Left hindlimb (tissue), 1 donor: ENCODE results near the gene CLPX.
"Not testable (repeated sequence)": the region's sequence is repeated elsewhere in the genome, so short reads cannot be mapped to it uniquely, and the experiment has no call there.

ENCODE experiments used
- DNase-seq: peaks from one replicate; pipeline ENCODE4 v3.0.0-alpha.2; 2018

Gene CLPX

DNA sequence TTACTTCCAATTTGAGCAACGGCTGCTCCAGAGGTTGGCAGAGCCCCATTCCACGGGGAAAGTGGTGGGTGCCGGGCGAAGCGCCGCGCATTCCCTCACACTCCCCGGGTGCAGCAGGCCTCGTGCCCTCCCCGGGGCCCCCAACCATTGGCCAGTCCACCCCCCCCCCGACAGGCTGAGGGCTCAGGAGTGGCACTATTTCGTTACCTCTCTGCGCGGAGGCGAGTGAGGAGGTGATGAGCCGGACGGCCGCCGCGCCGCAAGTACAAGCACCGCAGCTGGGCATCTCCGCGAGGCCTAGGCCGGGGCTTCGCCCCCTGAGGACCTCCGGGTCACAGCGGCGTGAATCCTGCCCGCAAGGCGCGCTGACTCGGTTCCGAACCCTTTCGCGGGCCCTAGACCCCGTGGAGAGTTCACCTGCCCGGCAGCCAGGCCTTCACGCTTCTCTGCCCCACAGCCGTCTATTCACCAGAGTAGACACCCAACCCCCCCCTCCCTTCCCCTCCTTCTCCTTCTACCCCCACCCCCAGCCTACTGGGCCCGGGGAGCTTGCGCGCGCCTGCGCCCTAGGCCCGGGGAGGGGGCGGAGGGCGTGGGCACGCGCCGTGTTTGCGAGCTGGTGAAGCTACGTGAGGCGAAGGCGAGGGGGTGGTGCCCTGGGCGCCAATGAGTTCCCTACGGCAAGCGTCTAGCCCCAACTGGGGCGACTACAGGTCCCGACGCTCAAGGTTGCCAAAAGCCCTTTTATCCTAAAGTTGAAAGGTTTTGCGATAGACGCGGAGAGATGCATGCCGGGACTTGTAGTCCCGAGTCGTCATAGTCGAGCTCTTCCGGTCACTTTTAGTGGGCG, at the start of gene CLPX:
TSS of gene CLPX (minus strand) at position 475 of the 850 bp plus-strand sequence. CDS start at position 286, 189 bp downstream.
- peak; percentile 95 for DNase-seq

DNA sequence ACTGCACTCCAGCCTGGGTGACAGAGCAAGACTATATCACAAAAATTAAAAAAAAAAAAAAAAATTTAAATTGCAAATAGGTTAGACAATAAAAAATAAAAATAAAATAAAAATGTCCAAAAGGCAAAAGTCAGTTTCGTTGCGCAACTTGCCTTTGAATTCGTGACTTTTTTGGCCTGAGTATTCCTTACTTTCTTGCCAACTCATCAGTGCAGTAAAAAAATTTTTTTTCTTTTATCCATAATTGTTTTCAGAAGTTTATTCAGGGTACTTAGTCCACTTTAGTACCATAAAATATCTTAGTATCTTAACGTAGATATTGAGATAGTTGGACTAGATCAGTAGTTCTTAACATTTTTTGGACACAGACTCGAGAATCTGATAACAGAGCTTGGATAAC, 48.6 kb upstream of the CLPX start:
- DNase-seq: no peak

DNA sequence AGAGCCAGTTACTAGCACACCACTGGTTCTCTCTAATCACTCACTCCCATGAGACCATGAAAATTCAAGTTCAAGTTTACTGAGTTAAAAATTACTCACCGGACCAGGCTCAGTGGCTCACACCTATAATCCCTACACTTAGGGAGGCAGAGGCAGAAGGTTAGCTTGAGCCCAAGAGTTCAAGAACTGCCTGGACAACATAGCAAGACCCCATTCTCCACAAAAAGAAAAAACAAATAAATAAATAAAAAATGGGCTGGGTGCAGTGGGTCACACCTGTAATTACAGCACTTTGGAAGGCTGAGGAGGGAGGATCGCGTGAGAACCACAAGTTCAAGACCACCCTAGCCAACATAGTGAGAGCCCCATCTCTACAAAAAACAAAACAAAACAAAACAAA, 47.4 kb upstream of the CLPX start:
- DNase-seq: no peak

DNA sequence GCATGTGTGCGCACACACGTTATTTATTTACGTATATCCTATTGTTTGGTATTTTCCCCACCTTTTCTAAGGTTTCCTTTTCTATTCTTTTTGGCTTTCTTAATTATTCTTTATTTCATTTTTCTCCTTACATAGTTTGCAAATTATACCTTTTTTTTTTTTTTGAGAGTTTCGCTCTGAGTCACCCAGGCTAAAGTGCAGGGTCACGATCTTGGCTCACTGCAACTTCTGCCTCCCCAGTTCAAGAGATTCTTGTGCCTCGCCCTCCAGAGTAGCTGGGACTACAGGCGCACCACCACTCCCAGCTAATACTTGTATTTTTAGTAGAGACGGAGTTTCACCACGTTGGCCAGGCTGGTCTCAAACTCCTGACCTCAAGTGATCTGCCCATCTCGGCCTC, 46.2 kb upstream of the CLPX start:
- no peak for DNase-seq

DNA sequence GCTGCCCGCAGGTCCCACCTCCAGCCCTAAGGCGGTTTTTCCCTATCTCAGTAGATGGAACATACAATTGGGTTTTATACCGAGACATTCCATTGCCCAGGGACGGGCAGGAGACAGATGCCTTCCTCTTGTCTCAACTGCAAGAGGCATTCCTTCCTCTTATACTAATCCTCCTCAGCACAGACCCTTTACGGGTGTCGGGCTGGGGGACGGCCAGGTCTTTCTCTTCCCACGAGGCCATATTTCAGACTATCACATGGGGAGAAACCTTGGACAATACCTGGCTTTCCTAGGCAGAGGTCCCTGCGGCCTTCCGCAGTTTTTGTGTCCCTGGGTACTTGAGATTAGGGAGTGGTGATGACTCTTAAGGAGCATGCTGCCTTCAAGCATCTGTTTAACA, 41.8 kb upstream of the CLPX start:
- not testable (repeated sequence) for DNase-seq

DNA sequence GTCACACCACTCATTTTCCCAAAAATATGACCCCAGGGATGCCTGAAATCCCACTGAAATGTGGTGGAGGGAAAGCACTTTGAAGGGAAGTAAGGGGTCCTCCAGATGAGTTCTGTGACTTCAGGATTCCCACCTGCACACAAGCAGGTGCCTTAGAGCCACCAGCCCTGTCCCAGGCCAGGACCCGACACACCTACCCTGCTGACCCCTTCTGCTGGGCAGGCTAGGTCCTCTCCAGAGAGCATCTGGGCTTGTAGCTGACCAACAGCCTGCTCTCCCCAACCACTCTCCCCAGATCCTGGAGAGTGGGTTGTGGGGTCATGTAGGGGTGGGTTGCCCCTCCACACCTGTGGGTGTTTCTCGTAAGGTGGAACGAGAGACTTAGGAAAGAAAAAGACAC, 41.1 kb upstream of the CLPX start:
- no peak for DNase-seq

DNA sequence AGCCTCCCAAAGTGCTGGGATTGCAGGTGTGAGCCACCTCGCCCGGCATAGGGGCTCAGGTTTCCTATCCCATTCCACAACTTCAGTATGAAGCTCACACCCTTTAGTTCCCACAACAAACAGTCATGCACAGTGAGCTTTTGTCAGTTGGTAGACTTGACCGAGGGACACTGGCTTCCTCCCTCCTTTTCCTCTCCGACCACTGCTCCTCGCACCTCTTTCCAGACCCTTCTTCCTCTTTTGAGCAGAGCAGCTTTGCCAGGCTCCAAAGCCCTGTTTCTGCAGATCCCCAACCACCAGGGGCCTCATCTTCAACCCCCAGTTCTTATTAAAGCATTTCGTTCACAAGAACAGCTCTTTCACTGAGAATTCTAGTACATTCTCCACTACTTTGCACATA, 38.9 kb upstream of the CLPX start:
- no peak for DNase-seq

DNA sequence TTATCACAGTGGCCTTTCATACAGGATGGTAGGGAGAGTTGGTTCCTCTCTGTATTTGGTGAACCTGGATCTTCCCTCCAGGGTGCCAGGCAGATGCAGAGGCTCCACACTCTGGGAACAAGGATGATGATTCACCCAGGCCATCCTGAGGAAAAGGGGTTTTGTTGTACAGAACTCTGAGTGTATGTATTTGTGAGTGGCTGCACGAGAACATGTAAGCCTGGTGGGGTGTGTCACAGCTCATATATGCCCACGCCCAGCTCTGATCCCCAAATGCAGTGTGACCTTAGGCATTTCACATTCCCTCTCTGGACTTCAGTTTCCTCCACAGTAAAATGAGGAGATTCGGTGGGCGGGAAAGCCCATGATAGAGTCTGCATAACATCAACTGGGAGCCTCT, 37.7 kb upstream of the CLPX start:
- DNase-seq: no peak

DNA sequence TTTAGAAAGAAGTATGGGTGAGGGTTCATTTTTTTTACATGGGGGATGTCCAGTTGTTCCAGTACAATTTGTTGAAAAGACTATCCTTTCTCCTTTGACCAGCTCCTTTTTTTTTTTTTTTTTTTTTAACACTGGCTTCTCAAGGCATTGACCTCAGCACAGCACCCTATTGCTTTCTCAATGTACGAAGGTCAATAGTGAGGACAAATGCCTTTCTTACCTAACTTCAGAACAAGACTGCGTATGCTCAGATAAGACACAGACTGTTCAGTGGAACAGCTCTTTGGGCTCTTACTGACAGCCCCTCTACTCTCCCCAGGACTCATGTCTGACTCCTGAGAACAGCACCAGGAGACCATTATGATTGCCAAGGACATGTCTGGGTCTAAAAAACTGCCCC, 36.6 kb upstream of the CLPX start:
- DNase-seq: no peak

DNA sequence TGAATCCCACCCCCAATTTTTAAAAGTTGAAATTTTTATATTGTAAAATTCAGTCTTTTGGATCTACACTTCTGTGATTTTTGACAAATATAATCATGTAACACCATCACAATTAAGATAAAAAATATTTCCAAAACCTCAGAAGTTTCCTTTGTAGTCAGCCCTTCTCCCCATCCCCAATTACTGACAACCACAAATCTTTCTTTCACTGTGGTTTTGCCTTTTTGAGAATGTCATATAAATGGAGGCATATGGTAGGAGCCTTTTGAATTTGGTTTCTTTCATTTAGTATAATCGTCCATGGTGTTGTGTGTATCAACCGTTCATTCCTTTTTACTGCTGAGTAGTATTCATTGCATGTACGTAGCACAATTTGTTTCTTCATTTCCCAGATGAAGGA, 34.0 kb upstream of the CLPX start:
- no peak for DNase-seq

DNA sequence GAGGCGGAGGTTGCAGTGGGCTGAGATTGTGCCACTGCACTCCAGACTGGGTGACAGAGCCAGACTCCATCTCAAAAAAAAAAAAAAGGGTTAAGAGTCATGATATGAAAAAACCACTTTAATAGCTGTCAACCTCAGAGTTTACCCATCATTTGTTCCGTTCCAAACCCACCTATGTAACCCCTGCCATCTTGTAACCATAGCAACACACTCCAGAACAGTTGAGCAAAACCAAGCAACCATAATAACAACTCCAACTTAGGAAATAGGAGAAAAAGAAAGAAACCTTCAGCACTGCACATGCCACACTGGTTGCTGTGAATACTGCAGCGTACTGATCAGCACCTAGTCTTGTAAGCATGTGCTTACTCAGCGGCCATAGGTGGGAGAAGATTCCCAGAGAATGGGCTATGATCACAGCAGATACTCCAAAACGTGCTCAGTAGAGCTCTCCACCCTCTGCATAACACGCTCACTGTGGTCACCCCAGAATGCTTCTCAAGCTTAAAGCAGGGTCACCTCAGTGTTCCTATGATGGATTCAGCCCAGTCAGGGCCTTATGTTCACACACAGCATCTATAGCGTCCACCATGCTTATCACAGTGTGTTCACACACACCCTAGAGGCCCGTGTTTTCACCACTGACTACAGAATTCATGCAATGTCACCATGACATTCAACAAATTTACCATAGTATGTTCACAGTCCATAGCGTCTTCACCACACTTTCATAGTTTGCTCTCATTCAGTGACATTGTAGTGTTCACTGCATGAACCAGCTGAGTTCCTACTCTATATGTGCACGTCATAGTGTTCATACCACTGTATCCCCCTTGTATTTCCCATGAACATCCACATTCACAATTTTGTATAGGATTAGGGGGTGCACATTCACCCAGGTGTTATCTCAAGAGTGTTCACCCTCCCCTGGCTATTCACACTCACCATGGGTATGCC, 32.7 kb upstream of the CLPX start:
- no peak for DNase-seq

DNA sequence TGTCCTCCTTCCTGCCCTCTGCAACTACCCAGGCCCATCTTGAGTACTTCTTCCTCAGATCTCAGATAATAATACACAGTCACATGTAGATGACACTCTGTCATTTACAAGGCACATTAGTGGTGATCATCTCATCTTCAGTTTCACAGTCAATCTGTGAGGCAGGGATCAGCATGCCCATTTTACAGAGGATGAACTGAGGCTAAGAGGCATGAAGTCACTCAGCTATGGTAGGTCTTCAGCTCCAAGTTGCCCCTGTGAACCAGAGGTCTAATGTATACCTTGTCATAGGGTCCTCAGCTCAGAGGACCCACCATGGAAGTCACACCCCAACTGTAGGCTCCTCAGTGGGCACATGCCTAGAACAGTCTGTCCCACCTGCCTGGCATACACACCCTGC, 30.4 kb upstream of the CLPX start:
- no peak for DNase-seq

DNA sequence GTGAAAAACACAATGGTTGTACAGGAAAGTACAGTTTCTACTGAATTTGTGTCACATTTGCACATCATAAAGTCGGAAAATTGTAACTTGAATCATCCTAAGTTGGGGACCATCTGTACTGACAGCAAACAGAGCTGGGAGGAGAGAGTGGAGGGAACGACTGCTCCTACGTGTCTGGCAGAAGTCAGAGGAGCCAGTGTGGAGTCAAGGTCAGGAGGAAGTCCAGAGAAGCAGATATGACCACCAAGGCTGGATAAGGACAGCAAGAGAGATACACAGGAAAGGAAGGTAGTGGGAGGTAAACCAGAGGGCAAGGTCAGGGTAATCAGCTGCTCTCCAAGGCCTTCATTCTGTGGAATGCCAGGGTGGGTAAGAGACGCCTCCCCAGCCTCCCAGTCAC, 28.9 kb upstream of the CLPX start:
- no peak for DNase-seq

DNA sequence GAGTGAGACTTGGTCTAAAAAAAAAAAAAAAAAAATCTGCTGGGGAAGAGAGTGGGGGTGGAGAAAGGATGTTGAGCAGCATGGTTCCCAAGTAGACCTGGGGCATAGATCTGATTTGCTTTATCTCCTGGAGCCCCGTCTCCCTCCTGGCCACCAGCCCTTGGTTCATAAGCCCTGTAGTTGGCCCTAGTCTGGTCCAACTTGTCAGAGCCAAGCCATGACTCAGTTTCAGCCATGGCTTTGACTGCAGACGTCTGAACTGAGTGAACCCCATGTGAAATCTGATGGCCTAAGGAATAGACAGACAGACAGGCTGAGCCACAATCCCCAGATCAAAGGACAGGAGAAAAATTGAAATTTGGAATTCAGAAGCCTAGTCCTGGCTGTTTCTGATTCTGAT, 28.1 kb upstream of the CLPX start:
- no peak for DNase-seq

DNA sequence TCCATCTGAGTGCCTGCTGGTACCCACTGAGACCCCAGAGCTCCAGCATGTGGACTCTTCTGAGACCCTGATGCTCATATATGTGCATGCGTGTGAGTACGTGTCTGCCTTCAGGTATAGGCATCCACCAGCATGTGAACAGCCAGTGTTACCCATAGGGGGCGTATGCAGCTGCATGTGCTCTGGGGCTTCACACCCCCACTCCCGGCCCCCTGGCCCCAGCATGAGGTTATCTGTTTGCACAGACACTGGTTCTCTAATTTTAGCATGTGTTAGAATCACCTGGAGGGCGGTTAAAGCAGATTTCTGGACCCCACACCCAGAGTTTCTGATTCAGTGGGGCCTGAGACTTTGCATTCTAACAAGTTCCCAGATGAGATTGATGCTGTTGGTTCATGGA, 27.0 kb upstream of the CLPX start:
- DNase-seq: no peak

DNA sequence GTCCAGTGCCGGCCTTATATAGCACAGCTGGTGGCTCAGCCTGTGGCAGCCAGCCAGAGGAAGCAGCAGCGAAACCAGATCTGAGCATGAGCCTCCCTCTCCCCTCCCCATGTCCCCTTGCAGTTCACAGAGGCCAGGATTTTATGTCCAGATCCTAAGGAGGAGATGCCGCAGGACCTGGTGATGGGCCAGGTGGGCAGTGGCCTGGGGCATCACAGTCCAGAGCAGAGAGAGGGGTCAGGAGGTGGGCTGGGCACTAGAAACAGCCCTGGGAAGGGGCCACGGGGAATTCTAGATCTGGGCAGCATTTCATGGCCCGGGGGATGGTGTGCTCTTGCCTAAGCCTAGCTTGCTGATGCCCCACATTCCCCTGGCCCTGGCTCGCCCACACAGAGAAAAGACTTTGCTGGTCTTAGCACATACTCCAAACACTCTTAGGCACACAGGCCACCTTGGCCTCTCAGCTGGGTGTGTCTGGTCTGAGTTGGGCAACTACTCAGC, 26.4 kb upstream of the CLPX start:
- DNase-seq: peak; percentile 82

DNA sequence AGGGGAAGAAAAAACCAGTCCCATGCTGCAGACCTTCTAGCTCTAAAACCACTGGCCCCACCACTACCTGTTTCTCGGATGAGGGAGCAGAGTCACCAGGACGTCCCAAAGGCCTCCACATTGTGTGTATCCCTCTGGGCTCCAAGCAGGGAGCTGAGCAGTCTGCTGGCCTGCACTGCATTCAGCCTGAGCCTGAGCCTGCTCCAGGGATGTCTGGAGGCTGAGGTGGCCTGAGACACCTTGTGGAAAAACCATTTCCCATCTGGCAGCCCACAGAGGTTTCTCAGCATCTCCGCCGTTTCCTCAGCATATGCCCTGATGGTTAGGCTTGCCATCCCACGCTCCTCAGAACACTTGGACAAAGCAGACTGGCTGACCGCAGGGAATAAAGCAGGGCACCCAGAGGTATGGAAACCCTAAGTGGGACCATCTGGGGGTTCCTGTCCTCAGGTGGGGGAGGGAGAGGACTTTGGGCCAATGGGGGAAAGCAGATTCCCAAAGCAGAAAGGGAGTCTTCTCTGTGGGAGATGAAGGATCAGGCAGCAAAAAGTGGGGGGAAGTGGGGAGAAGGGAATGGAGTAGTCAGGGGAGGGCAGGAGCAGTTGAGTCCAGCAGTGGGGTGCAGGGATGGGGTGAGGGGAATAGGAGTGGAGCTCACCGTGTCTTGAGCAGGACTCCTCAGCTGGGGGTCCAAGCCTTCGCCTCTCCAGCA, 25.8 kb upstream of the CLPX start, which contains the start of gene CILP:
TSS of gene CILP (minus strand) at position 704 of the 712 bp plus-strand sequence. CDS start 1,718 bp downstream, outside the sequence.
- DNase-seq: peak; percentile 49

DNA sequence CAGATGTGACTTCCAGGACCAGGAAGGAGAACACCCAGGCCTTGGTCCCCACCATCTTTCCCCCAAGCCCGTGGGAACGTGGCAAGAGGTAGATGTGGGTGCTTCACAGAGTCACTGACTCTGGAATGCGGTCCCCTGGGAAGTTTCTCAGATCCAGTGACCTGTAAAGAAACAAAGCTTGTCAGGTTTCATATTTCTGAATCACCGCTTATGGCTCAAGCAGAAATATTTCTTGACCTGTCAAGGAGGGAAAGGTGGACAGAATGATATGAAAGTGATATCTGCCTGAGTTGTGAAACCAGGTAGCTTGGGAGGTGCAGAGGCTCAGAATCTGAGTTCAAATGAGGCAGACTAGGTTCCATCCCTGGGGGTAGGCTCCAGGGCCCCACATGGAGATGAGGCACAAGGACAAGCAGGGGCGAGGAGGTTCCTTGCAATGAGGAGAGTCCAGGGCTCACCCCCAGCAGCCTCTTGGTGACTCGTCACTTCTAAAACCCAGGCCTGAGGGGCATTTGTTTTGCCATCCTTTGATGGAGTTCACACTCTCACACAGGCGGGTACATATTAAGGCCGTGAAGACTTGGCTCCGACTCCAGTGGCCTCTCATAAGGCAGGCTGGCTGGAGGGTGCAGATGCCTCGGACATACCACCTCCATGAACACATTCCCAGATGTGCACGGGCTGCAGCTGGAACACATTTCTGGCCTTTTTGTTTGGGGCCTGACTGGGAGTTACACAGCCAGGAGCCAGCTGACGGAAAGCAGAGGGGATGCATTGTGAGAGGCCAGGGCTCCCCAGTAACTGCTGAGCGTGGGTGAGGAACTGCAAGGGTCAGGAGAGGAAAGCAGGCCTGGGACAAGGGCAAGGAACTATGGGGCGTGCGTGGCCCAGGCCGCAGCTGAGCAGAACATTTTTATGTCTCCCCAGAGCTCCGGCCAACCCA, 24.8 kb upstream of the CLPX start:
- peak; percentile 72 for DNase-seq

DNA sequence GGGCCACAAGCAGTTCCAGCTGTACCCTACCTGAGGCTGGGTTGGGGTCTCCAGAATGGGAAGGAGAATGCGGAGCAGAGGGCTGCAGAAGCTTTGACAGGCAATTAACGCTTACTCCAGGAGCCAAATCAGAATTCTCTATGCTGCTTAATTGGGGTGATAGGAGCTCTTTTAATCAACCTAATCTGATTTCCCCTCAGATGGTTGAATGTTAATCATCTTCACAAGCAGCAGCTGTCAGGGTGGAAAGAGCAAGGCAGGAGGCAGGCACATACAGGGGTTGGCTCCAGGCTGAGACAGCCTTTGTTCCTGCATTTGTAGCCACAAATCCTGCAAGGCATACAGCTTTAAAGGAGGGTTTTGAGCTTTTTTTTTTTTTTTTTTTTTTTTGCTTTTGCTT, 23.5 kb upstream of the CLPX start:
- no peak for DNase-seq

DNA sequence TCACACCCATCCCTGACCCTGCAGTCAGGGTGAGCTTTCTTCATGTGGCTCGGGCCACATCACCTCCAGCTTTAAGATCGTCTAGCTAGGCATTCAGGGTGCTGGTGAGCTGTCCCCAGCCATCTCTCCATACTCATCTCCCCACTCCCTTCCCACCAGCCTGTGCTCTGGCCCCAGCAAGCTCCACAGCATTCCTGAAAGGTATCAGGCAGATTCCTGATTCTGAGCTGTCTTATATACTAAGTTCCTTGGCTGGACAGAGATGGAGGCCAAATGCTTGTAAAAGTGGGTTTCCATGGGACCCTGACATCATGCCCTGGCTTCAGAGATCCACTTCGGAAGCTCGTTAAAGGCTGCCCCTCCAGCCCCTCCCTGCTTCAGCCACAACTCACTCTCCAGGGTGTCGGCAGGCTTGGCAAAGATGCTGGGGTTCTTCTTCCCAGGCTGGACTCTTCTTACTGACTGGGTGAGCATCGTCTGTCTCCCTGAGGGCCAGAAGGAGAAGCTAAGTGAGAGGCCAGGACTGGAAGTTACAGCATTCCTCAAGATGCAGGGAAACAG, 22.2 kb upstream of the CLPX start:
- DNase-seq: no peak

DNA sequence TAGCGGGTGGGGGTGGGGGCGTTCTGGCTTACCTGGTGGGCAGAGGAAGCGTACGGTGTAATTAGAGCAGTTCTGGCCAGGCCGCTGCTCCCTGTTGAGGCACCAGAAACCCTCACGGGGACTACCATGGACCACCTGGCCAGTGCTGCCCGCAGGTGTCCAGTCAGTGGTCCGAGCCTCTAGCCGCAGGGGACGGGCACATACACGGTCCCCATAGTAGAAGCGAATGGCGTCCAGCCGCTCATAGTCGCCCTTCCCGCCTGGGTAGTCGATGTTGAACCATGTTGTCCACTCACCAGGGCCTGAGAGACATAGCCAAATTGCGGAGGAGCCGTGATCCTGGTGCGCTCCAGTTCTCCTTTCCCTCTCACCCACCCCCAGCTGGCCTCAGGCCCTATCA, 21.6 kb upstream of the CLPX start:
- DNase-seq: no peak
